H1 (cell line): Measurements from ENCODE around the gene PTPRD. TPM values are rescaled to one million over a fixed set of nuclear protein-coding genes. Genes with fewer than 3 reads are reported as not detected.

Experiments used
- CTCF ChIA-PET: fragments of 300-600 bp; sonication (Branson Sonifier 250); formaldehyde crosslinking; loops from one replicate; lab custom pipeline; 2021; ENCODE audit not compliant: partially characterized antibody; lab: Charles Lee
- POLR2A ChIA-PET: fragments of 300-600 bp; sonication (Branson Sonifier 250); formaldehyde crosslinking; loops from one replicate; lab custom pipeline; 2021; ENCODE audit warnings: inconsistent platforms; ENCODE audit not compliant: partially characterized antibody; lab: Charles Lee
- DNase-seq, 2 experiments: peaks; one replicate each; pipeline versions ENCODE4 v3.0.0 to v3.0.0-alpha.2; 2010 to 2022; ENCODE audit warnings: low spot score in 2 of 2, low read depth in 1 of 2, mixed read lengths in 1 of 2
- FAIRE-seq: peaks from 2 replicates; lab custom pipeline; 2011; peaks lifted over from hg19 to GRCh38; lab: Jason Lieb, UNC
- H2AFZ ChIP-seq: 2 replicates; pipeline ENCODE4 v1.8.1; 2012; ENCODE audit warnings: low read length, inconsistent platforms
- H2AK5ac ChIP-seq: 2 replicates; pipeline ENCODE4 v1.6.1; 2013; ENCODE audit warnings: low read depth, low read length
- H2BK120ac ChIP-seq: replicated peaks from 2 replicates; pipeline ENCODE3; 2013; ENCODE audit warnings: low read depth, low read length, inconsistent platforms
- H2BK12ac ChIP-seq: 2 replicates; pipeline ENCODE4 v1.6.1; 2013; ENCODE audit warnings: low read depth, low read length
- H2BK15ac ChIP-seq: 2 replicates; pipeline ENCODE4 v1.6.1; 2013; ENCODE audit warnings: low read length
- H2BK20ac ChIP-seq: 2 replicates; pipeline ENCODE4 v1.6.1; 2013; ENCODE audit warnings: low read length
- H2BK5ac ChIP-seq: 2 replicates; pipeline ENCODE4 v1.6.1; 2013; ENCODE audit warnings: low read depth, low read length
- H3K14ac ChIP-seq: 2 replicates; pipeline ENCODE4 v1.6.1; 2013; ENCODE audit warnings: inconsistent platforms; ENCODE audit not compliant: insufficient read length
- H3K18ac ChIP-seq: 2 replicates; pipeline ENCODE4 v1.6.1; 2013; ENCODE audit warnings: low read length; ENCODE audit errors: extremely low read depth
- H3K23ac ChIP-seq: 2 replicates; pipeline ENCODE4 v1.6.1; 2013; ENCODE audit warnings: inconsistent platforms; ENCODE audit not compliant: insufficient read length
- H3K23me2 ChIP-seq: 2 replicates; pipeline ENCODE4 v1.6.1; 2013; ENCODE audit warnings: low read depth, low read length
- H3K27ac ChIP-seq: 2 replicates; pipeline ENCODE4 v1.6.1; 2011; ENCODE audit warnings: low read depth, low read length, inconsistent platforms
- H3K27me3 ChIP-seq, 4 experiments: replicated peaks in 1 of 4; 1 replicate in 1 of 4; 2 replicates in 3 of 4; pipeline versions ENCODE4 v1.6.1 to v1.8.1; 2011 to 2013; ENCODE audit warnings: low read length in 3 of 4, mild to moderate bottlenecking in 3 of 4, inconsistent platforms in 2 of 4, mixed read lengths in 2 of 4, moderate library complexity in 1 of 4; ENCODE audit not compliant: control insufficient read depth in 3 of 4, insufficient read depth in 3 of 4; ENCODE audit errors: extremely low read depth in 1 of 4
- H3K36me3 ChIP-seq, 4 experiments: 2 replicates each; pipeline versions ENCODE4 v1.6.1 to v1.8.1; 2011 to 2013; ENCODE audit warnings: mild to moderate bottlenecking in 4 of 4, low read length in 3 of 4, moderate library complexity in 2 of 4, control low read depth in 1 of 4, inconsistent platforms in 1 of 4; ENCODE audit not compliant: insufficient read depth in 4 of 4, control insufficient read depth in 2 of 4
- H3K4ac ChIP-seq: replicated peaks from 2 replicates; pipeline ENCODE3; 2013; ENCODE audit warnings: low read length, low read depth, mixed read lengths, inconsistent platforms; ENCODE audit not compliant: insufficient read length
- H3K4me1 ChIP-seq, 4 experiments: replicated peaks in 1 of 4; 1 replicate in 1 of 4; 2 replicates in 3 of 4; pipeline versions ENCODE4 v1.6.1 to v1.8.1; 2011 to 2013; ENCODE audit warnings: low read length in 3 of 4, inconsistent platforms in 2 of 4, mixed read lengths in 1 of 4; ENCODE audit not compliant: insufficient read depth in 4 of 4, control insufficient read depth in 3 of 4
- H3K4me2 ChIP-seq, 2 experiments: 2 replicates each; pipeline versions ENCODE4 v1.6.1 to v1.8.1; 2011 to 2013; ENCODE audit warnings: low read depth in 2 of 2, low read length in 2 of 2, control low read depth in 1 of 2, inconsistent platforms in 1 of 2, mild to moderate bottlenecking in 1 of 2; ENCODE audit not compliant: insufficient read depth in 1 of 2
- H3K4me3 ChIP-seq, 4 experiments: fragments of 200-600, 300-600 bp in 1 of 4; sonication (generic), shearing (Covaris generic), sonication (Bioruptor Twin) in 1 of 4; 2 replicates each; pipeline versions ENCODE4 v1.5.1 to v1.8.1; 2011 to 2016; ENCODE audit warnings: low read length in 4 of 4, low read depth in 3 of 4, control low read depth in 2 of 4, inconsistent platforms in 2 of 4, mild to moderate bottlenecking in 2 of 4, mixed read lengths in 1 of 4, moderate library complexity in 1 of 4; ENCODE audit not compliant: insufficient read depth in 2 of 4; ENCODE audit errors: extremely low read depth in 1 of 4
- H3K56ac ChIP-seq: replicated peaks from 2 replicates; pipeline ENCODE3; 2013; ENCODE audit warnings: low read depth, mild to moderate bottlenecking, mixed read lengths, low read length, inconsistent platforms; ENCODE audit not compliant: insufficient read length
- H3K79me1 ChIP-seq: 2 replicates; pipeline ENCODE4 v1.6.1; 2013; ENCODE audit warnings: low read depth, low read length, control low read depth
- H3K79me2 ChIP-seq, 2 experiments: 2 replicates each; pipeline versions ENCODE4 v1.6.1 to v1.8.1; 2012 to 2013; ENCODE audit warnings: low read length in 2 of 2, mild to moderate bottlenecking in 2 of 2, inconsistent platforms in 1 of 2; ENCODE audit not compliant: insufficient read depth in 2 of 2, control insufficient read depth in 1 of 2
- H3K9ac ChIP-seq, 4 experiments: replicated peaks in 1 of 4; 1 replicate in 1 of 4; 2 replicates in 3 of 4; pipeline versions ENCODE4 v1.6.1 to v1.8.1; 2011 to 2013; ENCODE audit warnings: low read depth in 3 of 4, low read length in 3 of 4, control low read depth in 2 of 4, mild to moderate bottlenecking in 2 of 4, moderate library complexity in 2 of 4, inconsistent platforms in 1 of 4; ENCODE audit errors: extremely low read depth in 1 of 4
- H3K9me3 ChIP-seq, 2 experiments: 2 replicates each; pipeline versions ENCODE4 v1.6.1 to v1.8.1; 2012 to 2013; ENCODE audit warnings: mild to moderate bottlenecking in 2 of 2, moderate library complexity in 2 of 2, control low read depth in 1 of 2, inconsistent platforms in 1 of 2, low read depth in 1 of 2, low read length in 1 of 2, mixed read lengths in 1 of 2; ENCODE audit not compliant: insufficient read depth in 2 of 2
- H4K20me1 ChIP-seq, 2 experiments: replicated peaks in 1 of 2; 2 replicates each; pipeline versions ENCODE3 to v1.8.1; 2011 to 2013; ENCODE audit warnings: inconsistent platforms in 2 of 2, low read length in 2 of 2, mild to moderate bottlenecking in 1 of 2; ENCODE audit not compliant: insufficient read depth in 2 of 2, control insufficient read depth in 1 of 2
- H4K5ac ChIP-seq: 2 replicates; pipeline ENCODE4 v1.6.1; 2013; ENCODE audit warnings: low read length, low read depth, mixed read lengths, inconsistent platforms; ENCODE audit not compliant: insufficient read length
- H4K8ac ChIP-seq: 2 replicates; pipeline ENCODE4 v1.8.0; 2013; ENCODE audit warnings: mild to moderate bottlenecking, moderate library complexity, low read length, inconsistent platforms; ENCODE audit not compliant: insufficient read depth; ENCODE audit errors: extremely low read depth
- H4K91ac ChIP-seq: replicated peaks from 2 replicates; pipeline ENCODE3; 2013; ENCODE audit warnings: low read length, mixed read lengths, inconsistent platforms; ENCODE audit not compliant: insufficient read length
- CHD2 ChIP-seq: IDR thresholded peaks from 2 replicates; pipeline ENCODE4 v1.6.1; 2012; ENCODE audit warnings: low read length, improper control_type of control experiment
- EZH2 ChIP-seq: fragments of 200-600 bp; sonication (generic); IDR thresholded peaks from 2 replicates; pipeline ENCODE4 v1.7.1; 2012; ENCODE audit warnings: low read depth, mild to moderate bottlenecking, moderate library complexity, low read length, inconsistent platforms; ENCODE audit not compliant: severe bottlenecking
- HDAC6 ChIP-seq: IDR thresholded peaks from one replicate; pipeline ENCODE4 v1.7.1; 2012; ENCODE audit warnings: low read depth, mild to moderate bottlenecking, inconsistent platforms, low read length, moderate library complexity
- RXRA ChIP-seq: IDR thresholded peaks from 2 replicates; pipeline ENCODE4 v1.6.1; 2011; ENCODE audit warnings: low read depth, mild to moderate bottlenecking, low read length, moderate library complexity; ENCODE audit not compliant: insufficient read depth
- SRF ChIP-seq: IDR thresholded peaks from 2 replicates; pipeline ENCODE4 v1.6.1; 2011; ENCODE audit warnings: mild to moderate bottlenecking, low read depth, low read length, moderate library complexity
- TAF1 ChIP-seq: IDR thresholded peaks from 2 replicates; pipeline ENCODE4 v1.6.1; 2011; ENCODE audit warnings: mild to moderate bottlenecking, low read depth, low read length
- ZNF274 ChIP-seq: IDR thresholded peaks from 2 replicates; pipeline ENCODE4 v1.7.0; 2012; ENCODE audit warnings: low read length, borderline replicate concordance; ENCODE audit errors: extremely low read depth
- polyA plus RNA-seq, 7 experiments: library from polyadenylated mRNA; depleted of rRNA in 3 of 7; stranded (reverse) in 5 of 7; unstranded in 2 of 7; fragments of >200 nt in 5 of 7; fragments of 200-250 nt in 2 of 7; gene quantifications; 1 replicate in 5 of 7; 2 replicates in 1 of 7; 4 replicates in 1 of 7; pipeline versions ENCODE4 v1.2.1 to v1.2.3, GENCODE V29; 2011 to 2013; ENCODE audit warnings: missing spikeins in 2 of 7, mixed read lengths in 2 of 7
- total RNA-seq: library from RNA; stranded (reverse); fragmentation: NEBNext Ultra II Directional; extraction: Animal tissue kit (Norgen Biotek cat#: 25700); gene quantifications from 2 replicates; pipeline ENCODE4 v1.2.1, GENCODE V29; 2021
- TF ChIP-seq, protein P1 (sequence below): IDR thresholded peaks from 2 replicates; pipeline ENCODE4 v1.6.1; 2012; ENCODE audit warnings: low read length, inconsistent platforms
- TF ChIP-seq, protein P2 (sequence below), 3 experiments: IDR thresholded peaks; 1 replicate in 2 of 3; 2 replicates in 1 of 3; pipeline versions ENCODE4 v1.5.1 to v1.6.1; 2011; ENCODE audit warnings: low read length in 3 of 3, mild to moderate bottlenecking in 3 of 3, inconsistent platforms in 2 of 3, low read depth in 1 of 3, moderate library complexity in 1 of 3; ENCODE audit not compliant: insufficient read depth in 1 of 3; ENCODE audit errors: control extremely low read depth in 1 of 3
- TF ChIP-seq, protein P3 (sequence below): IDR thresholded peaks from 2 replicates; pipeline ENCODE4 v1.6.1; 2011; ENCODE audit warnings: low read depth, mild to moderate bottlenecking, low read length; ENCODE audit not compliant: insufficient read depth

PTPRD gene
- total and polyA plus RNA-seq, 2 of the 8 experiments (the other 6 are each of a cell fraction or from before 2014, with no cell fraction given): 17.2 to 77.0 TPM

DNA sequence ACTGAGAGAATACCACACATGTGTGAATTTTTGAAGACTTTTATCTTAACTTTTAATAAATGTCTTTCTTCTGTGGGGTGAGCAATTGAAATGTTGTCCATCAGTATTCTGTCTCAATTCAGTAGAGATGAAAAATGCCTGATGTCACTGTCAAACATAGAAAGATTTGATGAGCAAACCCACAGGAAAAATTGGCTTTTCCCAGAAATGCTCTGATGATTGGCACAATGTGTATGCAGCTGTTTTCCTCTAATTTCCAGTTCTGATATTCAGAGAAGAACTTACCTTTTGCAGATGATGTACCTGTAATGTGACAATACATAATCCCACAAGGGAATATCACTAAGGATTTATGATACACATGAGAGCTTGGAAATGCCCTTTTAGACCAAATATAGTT, 340.0 kb downstream of the PTPRD start:
- H2BK12ac ChIP-seq: no peak overlapping the region
- no peak overlapping the region for H4K91ac ChIP-seq
- H3K4me1 ChIP-seq: no peaks in the 10 kb centered on the region; a peak in 1 of 7 replicates
- no peaks in the 10 kb centered on the region for H3K79me1 ChIP-seq
- no peak overlapping the region for H2BK20ac ChIP-seq
- no peak overlapping the region for H3K14ac ChIP-seq
- H3K79me2 ChIP-seq: no peaks in the 10 kb centered on the region
- no peak overlapping the region for H4K5ac ChIP-seq
- no peak overlapping the region for H3K56ac ChIP-seq
- no peaks in the 10 kb centered on the region for H3K36me3 ChIP-seq
- DNase-seq (no peak), FAIRE-seq (no peak)
- no peak overlapping the region for H2BK120ac ChIP-seq
- H3K4me3 ChIP-seq: no peak overlapping the region
- no peaks in the 10 kb centered on the region for H3K23me2 ChIP-seq
- H3K27ac ChIP-seq: no peak overlapping the region
- ChIA-PET POLR2A (no interaction called here), CTCF (interaction anchor here (1.5 kb wide), 1 partner anchor 10 kb away, joined by 5 read pairs; no protein-coding TSS in a partner anchor)
- no peak overlapping the region for H2AK5ac ChIP-seq
- H3K27me3 ChIP-seq: no peaks in the 10 kb centered on the region
- H2BK5ac ChIP-seq: no peak overlapping the region
- H3K4me2 ChIP-seq: no peak overlapping the region
- H3K18ac ChIP-seq: no peak overlapping the region
- H2AFZ ChIP-seq: no peak overlapping the region
- H3K23ac ChIP-seq: no peak overlapping the region
- H3K9ac ChIP-seq: no peak overlapping the region
- H2BK15ac ChIP-seq: no peak overlapping the region
- no peak overlapping the region for H4K8ac ChIP-seq
- H3K9me3 ChIP-seq: no peaks in the 10 kb centered on the region
- no peaks in the 10 kb centered on the region for H4K20me1 ChIP-seq
- H3K4ac ChIP-seq: no peak overlapping the region
- TF ChIP-seq RXRA: no peak
- no peak for TF ChIP-seq SRF
- no peak for TF ChIP-seq TAF1
- TF ChIP-seq HDAC6: no peak
- TF ChIP-seq, protein P1, sequence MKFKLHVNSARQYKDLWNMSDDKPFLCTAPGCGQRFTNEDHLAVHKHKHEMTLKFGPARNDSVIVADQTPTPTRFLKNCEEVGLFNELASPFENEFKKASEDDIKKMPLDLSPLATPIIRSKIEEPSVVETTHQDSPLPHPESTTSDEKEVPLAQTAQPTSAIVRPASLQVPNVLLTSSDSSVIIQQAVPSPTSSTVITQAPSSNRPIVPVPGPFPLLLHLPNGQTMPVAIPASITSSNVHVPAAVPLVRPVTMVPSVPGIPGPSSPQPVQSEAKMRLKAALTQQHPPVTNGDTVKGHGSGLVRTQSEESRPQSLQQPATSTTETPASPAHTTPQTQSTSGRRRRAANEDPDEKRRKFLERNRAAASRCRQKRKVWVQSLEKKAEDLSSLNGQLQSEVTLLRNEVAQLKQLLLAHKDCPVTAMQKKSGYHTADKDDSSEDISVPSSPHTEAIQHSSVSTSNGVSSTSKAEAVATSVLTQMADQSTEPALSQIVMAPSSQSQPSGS: no peak
- TF ChIP-seq EZH2: no peak
- TF ChIP-seq ZNF274: no peak
- TF ChIP-seq, protein P2, sequence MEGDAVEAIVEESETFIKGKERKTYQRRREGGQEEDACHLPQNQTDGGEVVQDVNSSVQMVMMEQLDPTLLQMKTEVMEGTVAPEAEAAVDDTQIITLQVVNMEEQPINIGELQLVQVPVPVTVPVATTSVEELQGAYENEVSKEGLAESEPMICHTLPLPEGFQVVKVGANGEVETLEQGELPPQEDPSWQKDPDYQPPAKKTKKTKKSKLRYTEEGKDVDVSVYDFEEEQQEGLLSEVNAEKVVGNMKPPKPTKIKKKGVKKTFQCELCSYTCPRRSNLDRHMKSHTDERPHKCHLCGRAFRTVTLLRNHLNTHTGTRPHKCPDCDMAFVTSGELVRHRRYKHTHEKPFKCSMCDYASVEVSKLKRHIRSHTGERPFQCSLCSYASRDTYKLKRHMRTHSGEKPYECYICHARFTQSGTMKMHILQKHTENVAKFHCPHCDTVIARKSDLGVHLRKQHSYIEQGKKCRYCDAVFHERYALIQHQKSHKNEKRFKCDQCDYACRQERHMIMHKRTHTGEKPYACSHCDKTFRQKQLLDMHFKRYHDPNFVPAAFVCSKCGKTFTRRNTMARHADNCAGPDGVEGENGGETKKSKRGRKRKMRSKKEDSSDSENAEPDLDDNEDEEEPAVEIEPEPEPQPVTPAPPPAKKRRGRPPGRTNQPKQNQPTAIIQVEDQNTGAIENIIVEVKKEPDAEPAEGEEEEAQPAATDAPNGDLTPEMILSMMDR (IDR thresholded peaks at IDR 0.05; ENCODE audit: control extremely low read depth in 1 of 3, insufficient read depth in 1 of 3, low read depth in 1 of 3, low read length in 3 of 3): no peak
- TF ChIP-seq, protein P3, sequence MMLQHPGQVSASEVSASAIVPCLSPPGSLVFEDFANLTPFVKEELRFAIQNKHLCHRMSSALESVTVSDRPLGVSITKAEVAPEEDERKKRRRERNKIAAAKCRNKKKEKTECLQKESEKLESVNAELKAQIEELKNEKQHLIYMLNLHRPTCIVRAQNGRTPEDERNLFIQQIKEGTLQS: no peak
- no peak for TF ChIP-seq CHD2
